Suprapubic skin (tissue), 3 donors: ENCODE results near the gene TAGLN3.

ENCODE experiments used
- EP300 ChIP-seq: sonication (generic); formaldehyde crosslinking; IDR thresholded peaks from one replicate; pipeline ENCODE4 v1.6.1; 2017; ENCODE audit warnings: antibody characterized with exemption
- TF ChIP-seq, protein P1 (sequence below), 2 donors: fragments of 200-600 bp in 1 of 2; fragments of 450-650 bp in 1 of 2; sonication (generic) in 1 of 2; IDR thresholded peaks; one replicate each; pipeline ENCODE4 v1.5.1; 2016 to 2019; ENCODE audit warnings: antibody characterized with exemption in 2 of 2, mild to moderate bottlenecking in 1 of 2, moderate library complexity in 1 of 2

DNA sequence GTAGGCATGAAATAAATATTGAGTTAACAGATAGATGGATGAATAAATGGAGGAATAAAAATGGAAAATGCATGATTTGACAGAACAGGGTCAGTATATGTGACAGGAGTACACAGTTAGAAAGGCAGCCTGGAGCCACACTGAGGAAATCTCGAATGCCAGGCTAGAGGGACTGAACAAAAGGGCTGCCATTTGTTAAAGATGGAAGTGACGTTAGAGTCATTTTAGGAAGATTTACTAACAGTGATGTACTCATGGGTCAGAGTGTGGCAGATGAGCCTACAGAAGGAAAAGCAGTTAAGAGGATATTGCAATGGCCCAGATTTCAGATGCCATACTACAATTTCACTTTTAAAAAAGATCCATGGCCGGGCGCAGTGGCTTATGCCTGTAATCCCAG lies 28.4 kb downstream of the TAGLN3 start:
- TF ChIP-seq, protein P1, sequence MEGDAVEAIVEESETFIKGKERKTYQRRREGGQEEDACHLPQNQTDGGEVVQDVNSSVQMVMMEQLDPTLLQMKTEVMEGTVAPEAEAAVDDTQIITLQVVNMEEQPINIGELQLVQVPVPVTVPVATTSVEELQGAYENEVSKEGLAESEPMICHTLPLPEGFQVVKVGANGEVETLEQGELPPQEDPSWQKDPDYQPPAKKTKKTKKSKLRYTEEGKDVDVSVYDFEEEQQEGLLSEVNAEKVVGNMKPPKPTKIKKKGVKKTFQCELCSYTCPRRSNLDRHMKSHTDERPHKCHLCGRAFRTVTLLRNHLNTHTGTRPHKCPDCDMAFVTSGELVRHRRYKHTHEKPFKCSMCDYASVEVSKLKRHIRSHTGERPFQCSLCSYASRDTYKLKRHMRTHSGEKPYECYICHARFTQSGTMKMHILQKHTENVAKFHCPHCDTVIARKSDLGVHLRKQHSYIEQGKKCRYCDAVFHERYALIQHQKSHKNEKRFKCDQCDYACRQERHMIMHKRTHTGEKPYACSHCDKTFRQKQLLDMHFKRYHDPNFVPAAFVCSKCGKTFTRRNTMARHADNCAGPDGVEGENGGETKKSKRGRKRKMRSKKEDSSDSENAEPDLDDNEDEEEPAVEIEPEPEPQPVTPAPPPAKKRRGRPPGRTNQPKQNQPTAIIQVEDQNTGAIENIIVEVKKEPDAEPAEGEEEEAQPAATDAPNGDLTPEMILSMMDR (IDR thresholded peaks at IDR 0.05), result no peak
- no peak for TF ChIP-seq EP300
